Cardiac septum (tissue), 1 donor: ENCODE results near the gene C12orf60. TPM values are rescaled to one million over a fixed set of nuclear protein-coding genes. Genes with fewer than 3 reads are reported as not detected.

Experiments
- DNase-seq: peaks from one replicate; pipeline ENCODE4 v3.0.0-alpha.2; 2020; ENCODE audit warnings: low spot score
- intact Hi-C: fragments of 100-400 bp; cut with DNase I; formaldehyde crosslinking; loops from one replicate; pipeline ENCODE4 v1.14.0; 2022
- total RNA-seq: library from RNA; stranded (reverse); fragmentation: NEBNext Ultra II Directional; extraction: Animal tissue kit (Norgen Biotek cat#: 25700); gene quantifications from one replicate; pipeline ENCODE4 v1.2.1, GENCODE V29; 2021
- donor health status: DM: no; HTN: no; CAD: no.

C12orf60 gene
- total RNA-seq, 1 donor from 2014 or later = 2.5 TPM

DNA sequence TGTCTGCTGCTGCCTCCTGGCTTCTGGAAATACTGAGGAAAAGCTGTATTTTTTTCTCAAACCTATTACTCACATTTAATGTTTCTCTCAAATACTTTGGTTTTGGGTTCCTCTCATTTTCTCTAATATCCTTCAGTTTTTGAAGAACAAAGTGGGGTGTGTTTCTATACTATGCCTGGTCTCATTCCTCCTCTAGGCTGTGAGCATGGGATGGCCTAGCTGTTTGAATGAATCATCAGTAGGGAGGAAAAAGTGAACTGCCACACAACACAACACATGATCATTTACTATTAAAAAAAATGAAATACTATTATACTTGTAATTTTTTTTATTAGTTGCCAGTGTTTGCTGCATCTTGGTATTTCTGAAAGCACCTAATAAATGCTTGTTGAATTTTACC, 21.8 kb downstream of the C12orf60 start:
- DNase-seq = no peak
- intact Hi-C loops = no loop called here

DNA sequence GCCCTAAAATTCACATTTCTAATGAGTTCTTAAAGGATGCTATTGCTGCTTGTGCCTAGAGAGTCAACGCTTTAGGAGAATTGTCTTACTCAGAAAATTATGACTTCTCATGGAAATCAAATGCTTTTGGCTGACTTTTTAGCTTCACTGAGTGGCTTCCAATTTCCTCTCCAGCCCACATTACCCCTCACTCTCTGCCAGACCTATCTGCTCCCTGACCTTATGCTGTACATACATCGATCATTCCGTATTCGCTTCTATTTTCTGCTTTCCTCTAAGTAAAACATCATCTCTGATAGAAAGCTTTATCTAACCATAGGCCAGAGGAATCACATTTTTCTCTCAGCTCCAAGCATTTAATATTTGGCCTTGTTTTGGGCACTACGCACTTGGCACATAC, 23.0 kb downstream of the C12orf60 start:
- intact Hi-C loops = no loop called here
- no peak for DNase-seq

DNA sequence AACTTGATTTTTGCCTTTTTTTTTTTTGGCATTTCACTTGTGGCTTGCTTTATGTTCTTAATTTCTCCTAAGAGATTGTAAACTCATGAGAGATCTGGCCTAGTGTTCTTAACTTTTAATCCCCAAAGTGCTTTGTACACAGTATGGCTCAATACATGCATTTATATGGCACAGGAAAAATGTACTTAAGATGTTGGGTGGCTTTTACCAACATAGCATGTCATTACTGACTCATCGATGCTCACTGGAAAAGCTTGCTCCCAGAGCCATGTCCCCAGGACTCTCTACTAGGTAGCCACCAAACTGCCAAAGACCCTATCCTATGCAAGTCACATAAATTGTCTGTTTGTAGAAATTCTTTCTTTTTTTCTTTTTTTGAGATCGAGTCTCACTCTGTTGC, 23.6 kb downstream of the C12orf60 start:
- no peak for DNase-seq
- intact Hi-C loops = no loop called here

DNA sequence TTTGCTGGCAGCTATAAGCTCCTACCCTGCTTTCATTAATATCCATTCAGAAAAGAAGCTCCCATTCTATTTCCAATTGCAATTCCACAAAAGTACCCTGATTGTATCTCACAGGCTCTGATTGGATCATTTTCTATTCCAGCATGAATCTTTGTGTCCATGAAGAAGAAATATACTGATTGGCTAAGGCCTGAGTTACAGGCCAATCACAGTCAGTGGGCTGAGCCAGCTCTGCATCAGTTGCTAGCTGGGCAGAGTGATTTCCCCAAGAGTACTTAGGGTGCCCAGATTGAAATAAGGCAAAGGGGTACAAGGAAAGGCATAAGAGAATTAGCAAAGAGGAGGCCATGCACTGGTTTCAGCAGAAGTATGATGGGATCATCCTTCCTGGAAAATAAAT, 25.4 kb downstream of the C12orf60 start:
- DNase-seq = no peak
- intact Hi-C loops = no loop called here

DNA sequence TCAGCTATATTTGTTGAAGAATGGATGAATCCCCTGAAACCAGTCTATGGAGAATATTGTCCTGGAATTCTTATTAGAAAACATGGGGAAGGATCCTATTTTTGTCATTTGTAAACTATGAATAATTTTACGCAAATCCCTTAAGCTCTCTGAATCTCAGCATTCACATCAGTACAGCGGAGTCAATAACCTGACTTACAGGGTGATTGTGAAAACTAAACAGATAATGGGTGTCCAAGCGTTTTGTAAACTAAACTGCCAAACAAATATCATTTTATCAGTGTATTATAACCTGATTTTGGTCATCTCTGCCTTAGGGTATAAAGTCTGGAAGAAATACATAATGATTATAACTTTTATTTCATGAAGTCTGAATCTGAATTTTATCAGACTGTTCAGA, 29.9 kb downstream of the C12orf60 start:
- intact Hi-C loops = no loop called here
- DNase-seq = no peak

DNA sequence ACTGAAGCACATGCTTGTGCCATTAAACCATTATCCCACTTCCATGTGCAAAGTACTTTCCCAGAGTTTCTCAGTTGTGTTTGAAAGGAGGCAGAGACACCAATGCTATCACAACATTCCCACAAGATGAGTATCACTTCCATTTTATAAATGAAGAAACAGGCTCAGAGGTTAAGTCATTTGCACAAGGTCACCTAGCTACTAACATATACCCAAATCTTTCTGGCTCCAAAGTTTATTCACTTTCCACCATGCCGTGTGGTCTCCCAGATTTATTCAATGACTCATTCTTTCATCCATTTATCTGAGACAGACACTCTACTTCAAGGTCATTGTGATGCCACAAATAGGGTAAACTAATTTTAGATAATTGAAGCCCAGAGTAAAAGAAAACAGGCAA, 30.5 kb downstream of the C12orf60 start:
- intact Hi-C loops = no loop called here
- no peak for DNase-seq

DNA sequence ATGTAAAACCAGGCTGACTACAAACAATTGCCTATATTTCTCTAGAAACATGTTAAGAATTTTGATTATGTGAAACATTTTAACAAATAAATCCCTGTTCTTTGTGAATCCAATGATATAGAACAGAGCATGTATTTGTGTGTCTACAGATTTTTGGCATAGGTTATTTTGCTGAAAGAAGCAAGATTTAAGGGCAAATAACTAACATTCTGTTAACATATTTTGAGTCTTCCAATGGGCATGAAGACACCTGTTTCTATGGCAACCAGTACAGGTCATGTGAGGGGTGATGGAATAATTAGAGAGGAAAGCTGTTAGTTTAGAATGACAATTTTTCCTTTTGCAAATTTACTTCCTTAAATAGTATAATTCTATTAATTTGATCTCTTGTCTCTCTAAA, 31.0 kb downstream of the C12orf60 start:
- no peak for DNase-seq
- intact Hi-C loops = no loop called here

DNA sequence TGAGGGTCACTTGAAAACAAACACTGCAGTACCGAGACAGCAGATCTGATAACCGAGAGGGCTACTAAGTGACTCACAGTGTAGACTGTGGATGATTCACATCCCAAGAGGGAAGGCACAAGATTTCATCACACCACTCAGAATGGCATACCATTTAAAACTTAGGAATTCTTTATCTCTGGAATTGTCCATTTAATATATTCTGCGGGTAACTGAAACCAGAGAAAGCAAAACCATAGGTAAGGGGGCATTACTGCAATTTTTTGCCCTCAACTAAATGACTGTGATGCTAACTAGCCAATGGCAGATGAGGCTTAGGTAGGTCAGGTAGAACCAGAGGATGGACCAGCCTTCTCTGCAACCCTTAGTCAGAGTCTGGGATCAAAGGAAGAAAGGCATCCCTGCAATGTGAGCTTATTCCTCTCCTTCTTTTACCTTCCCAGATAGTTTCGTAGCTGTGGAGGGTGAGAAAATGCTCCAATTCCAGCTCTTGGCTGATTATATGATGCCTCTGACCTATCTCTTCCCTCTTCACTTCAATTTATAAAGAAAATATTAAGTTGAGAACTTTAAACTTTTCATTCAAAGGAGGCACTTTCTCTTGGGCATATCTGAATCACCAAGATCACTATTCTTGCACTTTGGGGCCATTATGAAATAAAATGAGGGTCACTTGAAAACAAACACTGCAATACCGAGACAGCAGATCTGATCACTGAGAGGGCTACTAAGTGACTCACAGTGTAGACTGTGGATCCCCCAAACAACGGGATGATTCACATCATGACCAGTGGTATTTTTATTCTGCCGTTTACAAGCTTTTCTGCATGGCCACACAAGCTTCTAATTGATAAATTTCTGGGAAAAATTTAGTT, 33.1 kb downstream of the C12orf60 start:
- no peak for DNase-seq
- intact Hi-C loops = no loop called here

DNA sequence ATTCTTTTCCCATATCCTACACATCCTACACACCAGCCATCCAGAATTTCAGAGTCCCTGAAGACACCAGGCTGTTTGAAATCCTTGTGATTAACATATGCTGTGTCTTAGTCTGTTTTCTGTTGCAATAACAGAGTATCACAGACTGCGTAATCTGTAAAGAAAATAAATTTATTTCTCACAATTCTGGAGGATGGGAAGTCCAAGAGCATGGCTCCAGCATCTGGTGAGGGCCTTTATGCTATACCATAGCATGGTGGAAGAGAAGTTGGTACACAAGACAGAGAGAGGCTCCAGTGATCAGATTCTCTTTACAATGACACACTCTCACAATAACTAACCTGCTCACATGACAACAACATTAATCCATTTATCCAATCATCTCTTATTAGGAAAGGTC, 35.8 kb downstream of the C12orf60 start:
- intact Hi-C loops = no loop called here

DNA sequence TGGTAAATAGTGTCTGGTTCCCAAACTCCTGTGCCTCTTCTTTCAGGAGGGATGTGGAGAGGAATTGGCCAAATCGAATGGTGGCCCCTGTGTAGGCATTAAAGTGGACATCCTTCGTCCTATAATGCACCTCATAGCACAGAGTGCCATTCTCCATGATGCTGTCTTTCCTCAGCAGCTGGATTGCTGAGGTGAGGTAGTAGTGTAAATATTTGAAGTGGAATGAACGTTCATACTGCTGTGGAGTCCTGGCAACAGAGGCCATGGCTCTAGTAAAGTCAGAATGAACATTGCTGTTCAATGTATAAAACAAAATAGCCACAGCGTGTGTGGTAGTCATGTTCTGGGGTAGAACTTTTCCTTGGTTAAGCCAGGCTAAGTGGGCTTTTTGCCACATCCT, 37.1 kb downstream of the C12orf60 start:
- intact Hi-C loops = loop anchor here (5.0 to 10.0 kb wide), 4 partner anchors 38 to 434 kb away; partner anchors contain the start of genes C12orf60 and WBP11
- DNase-seq = no peak

More for the DNA sequence above, 35.8 kb downstream of the C12orf60 start:
- no peak for DNase-seq

DNA sequence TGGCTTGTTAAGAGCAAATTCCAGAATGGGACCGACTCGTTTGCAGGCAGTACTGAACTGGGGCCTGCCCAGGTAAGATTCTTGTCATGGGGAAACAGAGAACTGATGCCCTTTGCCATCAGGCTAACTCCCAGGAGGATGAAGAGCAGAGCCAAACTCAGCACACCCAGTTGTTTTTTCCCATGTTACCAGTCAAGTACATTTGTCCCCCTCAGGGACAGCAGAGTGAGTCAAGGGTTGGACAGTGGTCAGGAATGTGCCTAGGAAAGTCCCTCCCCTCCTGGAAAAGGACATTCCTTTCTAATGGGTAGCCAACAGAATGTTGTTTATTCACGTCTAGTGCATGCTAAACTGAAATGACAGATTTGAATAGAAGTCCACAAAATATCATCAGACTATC, 38.3 kb downstream of the C12orf60 start:
- peak; percentile 78 for DNase-seq
- intact Hi-C loops = loop anchor here (2.0 to 10.0 kb wide), 5 partner anchors 39 to 433 kb away; partner anchors contain the start of genes C12orf60 and WBP11

DNA sequence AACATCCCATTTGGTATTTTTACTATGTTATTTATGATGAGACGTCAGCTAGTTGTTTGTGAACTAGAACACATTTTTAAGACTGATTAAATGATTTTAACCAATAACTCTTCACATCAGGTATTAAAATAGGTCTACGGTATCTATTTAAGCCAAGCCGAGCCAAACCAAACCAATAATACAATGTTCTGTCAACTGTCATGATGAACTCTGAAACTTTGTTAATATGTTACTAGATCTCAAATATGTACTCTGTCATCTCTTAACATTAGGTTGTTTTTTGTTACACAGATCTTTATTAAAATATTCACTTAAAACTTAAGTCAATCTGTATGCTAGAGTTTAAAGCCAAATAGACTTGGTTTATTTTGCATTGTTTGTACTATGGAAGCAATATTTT, 38.8 kb downstream of the C12orf60 start:
- intact Hi-C loops = loop anchor here (2.0 to 10.0 kb wide), 5 partner anchors 40 to 432 kb away; partner anchors contain the start of genes C12orf60 and WBP11
- DNase-seq = no peak

DNA sequence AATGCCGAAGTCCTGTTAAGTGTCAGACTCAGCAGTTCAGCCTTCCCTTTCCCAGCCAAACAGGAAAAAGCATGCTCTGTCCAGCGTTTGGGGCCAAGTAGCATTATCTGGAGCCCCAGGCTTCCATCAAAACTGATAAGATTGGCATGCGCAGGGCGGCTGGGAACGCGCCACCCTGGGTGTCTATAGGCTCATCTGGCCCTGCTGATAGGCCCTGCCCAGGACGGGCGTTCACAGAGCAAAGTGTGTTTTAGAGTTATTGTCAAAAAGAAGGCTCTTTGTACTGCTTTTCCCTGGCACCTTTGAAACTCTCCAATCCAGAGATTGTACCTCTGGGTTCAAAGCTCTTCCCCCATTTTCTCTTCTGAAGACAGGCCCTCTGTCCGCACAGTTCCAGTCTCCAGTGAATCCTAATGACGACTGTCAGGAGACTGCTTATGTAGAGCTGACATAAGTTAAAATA, 40.0 kb downstream of the C12orf60 start, which contains the start of gene ART4:
ART4 (minus strand) TSS at position 102 of the 463 bp plus-strand sequence. CDS start 413 bp downstream, outside the sequence.
- intact Hi-C loops = loop anchor here (2.0 to 10.0 kb wide), 5 partner anchors 41 to 431 kb away; partner anchors contain the start of genes C12orf60 and WBP11
- DNase-seq = peak; percentile 76

DNA sequence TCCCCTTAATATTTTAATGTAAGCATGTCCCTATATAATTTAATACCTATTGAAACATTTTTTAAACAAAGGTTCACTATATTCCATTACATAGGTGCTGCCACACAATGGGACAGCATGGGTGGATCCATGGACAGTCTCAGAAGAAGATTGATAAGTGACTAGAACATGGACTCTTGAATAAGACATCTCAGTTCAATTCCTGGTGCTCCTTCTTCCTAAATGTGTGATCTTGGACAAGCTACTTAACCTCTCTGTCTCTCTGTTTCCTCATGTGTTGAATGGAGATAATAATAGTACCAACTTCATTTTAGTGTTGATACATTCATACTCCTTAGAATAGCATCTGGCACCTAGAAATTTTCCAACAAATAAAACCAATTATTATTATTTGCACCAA, 40.9 kb downstream of the C12orf60 start:
- no peak for DNase-seq
- intact Hi-C loops = loop anchor here (5.0 to 10.0 kb wide), 4 partner anchors 42 to 430 kb away; partner anchors contain the start of genes C12orf60 and WBP11

DNA sequence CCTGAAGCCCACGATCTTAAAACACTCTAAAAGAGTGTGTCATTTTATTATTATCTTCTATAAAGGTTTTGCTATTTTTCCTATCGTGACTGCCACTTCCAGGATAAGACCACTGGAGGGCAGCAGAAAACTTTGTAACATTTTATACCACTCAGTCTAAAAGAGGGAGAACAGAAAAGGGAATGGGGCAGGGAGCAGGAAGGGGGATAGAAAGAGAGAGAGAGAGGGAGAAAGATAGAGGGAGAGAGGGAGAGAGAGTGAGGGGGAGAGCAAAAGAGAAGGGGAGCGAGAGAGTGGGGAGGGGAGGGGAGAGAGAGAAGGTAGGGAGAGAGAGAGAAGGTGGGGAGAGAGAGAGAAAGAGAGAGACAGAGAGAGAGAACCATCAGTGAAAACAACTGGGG, 41.9 kb downstream of the C12orf60 start:
- intact Hi-C loops = loop anchor here (5.0 to 10.0 kb wide), 4 partner anchors 107 to 429 kb away; no protein-coding TSS in a partner anchor
- DNase-seq = no peak

DNA sequence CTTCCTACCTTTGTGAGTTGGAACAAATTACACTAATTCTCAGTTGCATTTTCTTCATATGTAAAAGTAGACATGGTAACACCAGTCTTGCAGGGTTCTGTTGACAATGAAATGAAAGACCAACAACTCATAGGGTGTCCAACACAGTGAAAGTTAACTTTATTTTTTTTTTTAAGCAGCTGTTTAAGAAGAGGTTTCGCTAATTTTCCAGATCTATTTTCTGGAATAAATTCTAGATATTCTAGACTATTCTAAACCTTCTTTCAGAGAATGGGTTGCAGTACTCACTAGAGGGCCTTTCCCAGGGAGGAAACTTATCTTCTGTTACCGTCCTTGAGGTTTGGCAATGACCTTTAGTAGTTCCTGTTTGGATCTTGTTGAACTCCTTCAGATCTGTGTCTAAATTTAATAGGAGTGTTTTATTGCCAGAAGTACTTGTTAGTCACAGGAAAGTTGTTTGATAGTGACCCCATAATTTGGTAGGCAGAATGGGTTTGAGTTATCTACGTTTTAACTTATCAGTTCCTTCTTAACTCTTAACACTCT, 42.6 kb downstream of the C12orf60 start:
- intact Hi-C loops = loop anchor here (1.0 to 10.0 kb wide), 5 partner anchors 106 to 429 kb away; no protein-coding TSS in a partner anchor
- DNase-seq = no peak

DNA sequence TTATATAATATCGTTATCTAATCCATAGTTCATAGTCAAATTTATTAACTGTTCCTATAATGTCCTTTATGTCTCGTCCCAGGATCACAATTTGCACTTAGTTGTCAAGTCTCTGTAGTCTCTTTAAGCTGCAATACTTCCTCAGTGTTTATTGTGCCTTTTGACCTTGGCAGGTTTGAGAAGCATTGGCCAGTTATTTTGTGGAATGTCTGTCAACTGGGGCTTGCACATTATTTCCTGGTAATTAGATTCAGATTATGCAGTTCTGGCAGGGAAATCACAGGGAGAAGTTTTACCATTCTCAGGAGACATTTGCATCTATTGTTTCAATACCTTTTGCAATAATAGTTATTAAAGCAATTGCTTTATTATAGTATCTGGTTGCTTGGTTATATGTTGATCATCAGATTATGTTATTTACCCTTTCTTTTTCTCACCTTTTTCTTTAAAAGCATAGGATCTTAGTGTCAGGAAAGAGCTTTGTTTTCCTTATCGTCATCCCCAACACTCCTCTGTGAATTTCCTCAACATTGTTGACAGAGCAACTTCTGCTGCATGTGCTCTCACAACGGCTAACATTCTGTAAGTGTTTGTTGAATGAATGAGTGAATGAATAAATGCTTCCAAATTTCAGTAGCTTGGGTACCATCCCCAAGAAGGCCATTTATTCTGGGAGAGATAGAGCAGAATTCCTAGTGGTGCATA, 43.6 kb downstream of the C12orf60 start:
- no peak for DNase-seq
- intact Hi-C loops = loop anchor here (1.0 to 10.0 kb wide), 5 partner anchors 105 to 428 kb away; no protein-coding TSS in a partner anchor

DNA sequence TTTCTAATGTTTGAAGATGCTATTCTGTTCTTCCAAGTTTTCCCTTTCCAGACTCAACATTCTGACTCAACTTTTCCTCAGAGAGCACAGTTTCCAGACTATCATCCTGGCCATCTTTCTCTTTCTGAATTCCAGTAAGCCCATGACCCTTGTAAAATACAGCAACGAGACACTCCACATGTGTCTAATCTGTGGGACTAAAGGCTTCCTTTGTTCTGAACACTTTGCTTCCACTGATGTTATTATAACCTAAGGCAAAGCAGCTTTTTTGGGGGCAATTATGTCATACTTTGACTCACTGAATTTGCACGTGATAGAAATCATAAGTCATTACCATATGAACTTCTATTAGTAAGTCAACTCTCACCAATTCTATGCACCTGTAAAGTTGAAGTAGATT, 46.2 kb downstream of the C12orf60 start:
- DNase-seq = no peak
- intact Hi-C loops = loop anchor here (2.0 to 10.0 kb wide), 5 partner anchors 41 to 425 kb away; no protein-coding TSS in a partner anchor

DNA sequence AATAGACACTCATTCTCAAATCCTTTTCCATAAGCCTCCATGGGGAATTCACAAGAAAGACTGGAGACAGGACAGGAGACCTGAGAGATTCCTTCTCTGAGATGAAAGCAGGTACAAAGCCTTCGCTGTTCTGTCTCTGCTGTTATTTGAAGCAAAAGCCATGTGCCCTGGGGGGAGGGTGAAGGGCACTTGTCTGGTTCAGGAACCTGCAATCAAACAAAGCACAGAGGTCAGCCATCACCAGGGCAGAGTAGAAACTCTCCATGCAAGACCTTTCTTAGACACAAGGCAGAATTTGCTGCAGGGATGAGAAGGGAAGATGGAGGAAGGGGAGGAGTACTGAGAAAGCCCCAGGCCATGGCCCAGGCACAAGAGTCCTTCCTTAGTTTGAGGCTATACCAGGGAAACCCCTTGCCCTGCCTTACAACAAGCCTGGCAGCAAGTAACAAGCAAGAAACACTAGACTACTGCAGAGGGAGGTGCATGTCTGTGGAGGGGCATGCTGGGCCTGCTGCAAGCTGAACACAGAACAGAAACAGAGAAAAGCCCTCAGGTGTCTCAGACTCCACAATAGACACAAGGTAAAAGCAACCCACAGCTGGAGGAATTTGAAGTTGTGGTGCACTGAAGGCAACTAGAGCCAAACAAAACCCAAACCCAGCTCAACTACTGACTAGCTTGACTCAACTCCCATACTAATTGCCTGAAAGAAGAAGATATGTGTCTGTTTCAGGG, 47.6 kb downstream of the C12orf60 start:
- intact Hi-C loops = loop anchor here (2.0 kb wide), 1 partner anchor 40 kb away; no protein-coding TSS in a partner anchor
- DNase-seq = no peak
